ENCODE measurements around the gene SIX2.

DNA sequence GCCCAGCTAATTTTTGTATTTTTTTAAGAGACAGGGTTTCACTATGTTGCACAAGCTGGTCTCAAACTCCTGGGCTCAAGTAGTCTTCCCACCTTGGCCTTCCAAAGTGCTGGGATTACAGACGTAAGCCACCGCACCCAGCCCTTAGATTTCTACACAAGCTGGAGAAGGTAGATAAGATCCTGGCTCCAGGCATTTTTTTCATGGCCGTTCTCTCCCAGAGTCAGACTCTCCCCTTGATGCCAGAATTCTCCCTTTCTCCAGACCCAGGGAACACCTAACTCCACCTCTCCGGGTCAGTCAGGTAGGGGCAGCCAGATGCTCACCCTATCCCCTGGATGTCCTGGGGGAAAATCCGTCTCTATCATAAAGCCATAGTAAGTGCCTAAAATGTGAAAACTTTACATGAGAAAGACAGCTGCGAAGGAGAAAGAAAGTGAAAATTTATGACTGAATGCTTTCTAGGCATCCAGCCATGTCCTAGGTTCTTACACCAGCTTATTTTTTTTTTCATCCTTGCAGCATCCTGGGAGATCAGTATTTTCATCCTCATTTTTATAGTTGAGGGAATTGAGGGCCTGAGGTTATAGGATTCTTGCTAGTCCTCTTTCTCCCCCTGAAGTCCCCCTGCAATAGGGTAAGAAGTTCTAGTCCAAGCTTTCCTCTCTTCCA is 51.5 kb downstream of the SIX2 start:
- TF ChIP-seq, protein P1, sequence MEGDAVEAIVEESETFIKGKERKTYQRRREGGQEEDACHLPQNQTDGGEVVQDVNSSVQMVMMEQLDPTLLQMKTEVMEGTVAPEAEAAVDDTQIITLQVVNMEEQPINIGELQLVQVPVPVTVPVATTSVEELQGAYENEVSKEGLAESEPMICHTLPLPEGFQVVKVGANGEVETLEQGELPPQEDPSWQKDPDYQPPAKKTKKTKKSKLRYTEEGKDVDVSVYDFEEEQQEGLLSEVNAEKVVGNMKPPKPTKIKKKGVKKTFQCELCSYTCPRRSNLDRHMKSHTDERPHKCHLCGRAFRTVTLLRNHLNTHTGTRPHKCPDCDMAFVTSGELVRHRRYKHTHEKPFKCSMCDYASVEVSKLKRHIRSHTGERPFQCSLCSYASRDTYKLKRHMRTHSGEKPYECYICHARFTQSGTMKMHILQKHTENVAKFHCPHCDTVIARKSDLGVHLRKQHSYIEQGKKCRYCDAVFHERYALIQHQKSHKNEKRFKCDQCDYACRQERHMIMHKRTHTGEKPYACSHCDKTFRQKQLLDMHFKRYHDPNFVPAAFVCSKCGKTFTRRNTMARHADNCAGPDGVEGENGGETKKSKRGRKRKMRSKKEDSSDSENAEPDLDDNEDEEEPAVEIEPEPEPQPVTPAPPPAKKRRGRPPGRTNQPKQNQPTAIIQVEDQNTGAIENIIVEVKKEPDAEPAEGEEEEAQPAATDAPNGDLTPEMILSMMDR (IDR thresholded peaks at IDR 0.05 in 8 of 11, conservative IDR thresholded peaks at IDR 0.05 in 3 of 11): no peak
- TF ChIP-seq POLR2A (IDR thresholded peaks at IDR 0.05) (no peak), POLR2AphosphoS5 (IDR thresholded peaks at IDR 0.05) (no peak)
